Upper lobe of left lung (tissue), 4 donors: ENCODE measurements around the gene ZNF326.

Experiments
- CTCF ChIP-seq, 6 experiments: fragments of 450-650 bp in 4 of 6; fragments of 200-600 bp in 2 of 6; sonication (generic) in 2 of 6; IDR thresholded peaks; one replicate each; pipeline ENCODE4 v1.5.1; 2016 to 2019; ENCODE audit warnings: antibody characterized with exemption in 6 of 6
- EP300 ChIP-seq, 4 donors: sonication (generic); formaldehyde crosslinking; IDR thresholded peaks; one replicate each; pipeline ENCODE4 v1.5.1; 2017; ENCODE audit warnings: antibody characterized with exemption in 4 of 4, control low read depth in 2 of 4
- POLR2A ChIP-seq, 4 donors: fragments of 450-650 bp; IDR thresholded peaks; one replicate each; pipeline ENCODE4 v1.5.1; 2016 to 2017; ENCODE audit warnings: antibody characterized with exemption in 4 of 4, mild to moderate bottlenecking in 2 of 4

- no peak for TF ChIP-seq CTCF (IDR thresholded peaks at IDR 0.05)
- no peak for TF ChIP-seq EP300 (IDR thresholded peaks at IDR 0.05)
- no peak for TF ChIP-seq POLR2A (IDR thresholded peaks at IDR 0.05)
Observed at GRCh38 chr1:89974696-89975470, 20.0 kb upstream of the ZNF326 start.
